NB4 (cell line): ENCODE measurements around the gene THAP9.

Experiments used
- CTCF ChIP-seq: IDR thresholded peaks from one replicate; pipeline ENCODE4 v1.5.1; 2012; ENCODE audit warnings: low read depth, low read length
- MYC ChIP-seq: IDR thresholded peaks from 2 replicates; pipeline ENCODE4 v1.6.1; 2011; ENCODE audit warnings: low read depth, low read length
- POLR2A ChIP-seq: IDR thresholded peaks from 2 replicates; pipeline ENCODE4 v1.6.1; 2011; ENCODE audit warnings: mild to moderate bottlenecking; ENCODE audit not compliant: insufficient read length; ENCODE audit errors: extremely low read depth

- TF ChIP-seq CTCF: no peak
- no peak for TF ChIP-seq POLR2A
- TF ChIP-seq MYC: no peak
Observed at GRCh38 chr4:82947498-82947897, 47.0 kb downstream of the THAP9 start.
